ENCODE data around the gene LIPE.

The LIPE gene

DNA sequence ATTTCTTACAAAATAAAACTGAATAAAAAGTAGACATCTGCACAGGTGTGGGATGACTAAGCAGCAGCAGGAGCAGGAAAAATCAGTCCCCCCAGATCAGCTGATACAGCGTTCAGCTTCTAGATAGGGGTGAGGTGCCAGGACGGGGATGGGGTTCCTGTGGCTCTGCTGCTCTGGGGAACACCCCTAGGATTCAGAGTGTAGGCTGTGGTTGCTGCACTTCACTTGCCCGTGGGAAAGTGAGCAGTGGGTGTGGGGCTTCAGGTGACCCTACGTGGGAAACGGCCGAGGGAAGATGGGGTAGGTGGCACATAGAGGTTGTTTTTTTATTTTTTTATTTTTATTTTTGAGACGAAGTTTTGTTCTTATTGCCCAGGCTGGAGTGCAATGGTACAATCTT lies 18.8 kb upstream of the LIPE start:
- no peak for DNase-seq

DNA sequence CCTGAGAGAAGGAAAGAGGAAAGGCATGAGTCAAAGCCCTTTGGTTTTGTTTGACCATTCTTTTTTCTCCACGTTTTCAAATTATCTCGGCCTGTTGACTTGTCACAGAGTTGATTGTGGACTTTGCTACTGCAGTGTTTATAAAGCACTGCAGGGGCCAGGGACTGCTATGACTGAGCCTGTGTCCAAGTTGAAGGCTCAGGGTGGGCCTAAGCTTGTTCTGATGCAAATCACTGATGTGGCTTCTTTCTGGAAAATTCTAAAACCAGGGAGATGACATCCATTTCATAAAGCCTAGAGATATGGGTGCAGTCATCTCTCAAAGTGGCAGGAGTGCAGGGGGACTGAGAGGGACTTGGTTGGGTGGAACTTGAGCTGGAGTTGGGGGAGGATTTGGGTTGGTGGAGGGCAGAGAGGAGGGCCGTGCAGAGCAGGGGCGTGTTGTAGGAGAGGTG lies 16.8 kb upstream of the LIPE start:
- no peak for DNase-seq

DNA sequence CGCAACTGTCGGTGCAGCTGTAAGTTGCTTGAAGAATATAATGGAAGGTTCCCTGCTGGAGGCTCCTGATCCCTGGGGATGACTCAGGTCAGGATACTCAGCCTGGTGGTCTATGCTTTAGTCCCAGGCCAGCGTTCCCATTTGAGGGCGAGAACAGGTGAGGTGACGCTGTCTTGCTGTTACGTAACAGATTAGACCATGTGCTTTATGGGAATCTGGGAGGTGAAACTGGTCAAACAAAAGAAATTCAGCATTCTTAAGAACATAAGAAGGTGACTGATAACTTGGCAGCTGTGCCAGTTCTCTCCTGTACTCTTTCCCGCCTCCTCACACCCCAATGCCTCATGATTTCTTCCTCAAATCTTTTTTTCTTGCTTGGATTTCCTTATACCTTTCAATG lies 15.6 kb upstream of the LIPE start, which contains the start of gene CXCL17:
Gene CXCL17 (minus strand): TSS at position 114 of the 400 bp plus-strand sequence. CDS start 114 bp downstream, outside the sequence.
- no peak for DNase-seq

- no peak for DNase-seq
Measured at GRCh38 chr19:42441049-42441445, 13.9 kb upstream of the LIPE start.

GRCh38 chr19:42440357-42441048 lies 13.3 kb upstream of the LIPE start:
- peak; percentile 64 to 76 (median 74) for DNase-seq

- DNase-seq = no peak
Measured at GRCh38 chr19:42436006-42436405, 8.8 kb upstream of the LIPE start.

- no peak for DNase-seq
Measured at GRCh38 chr19:42435316-42435715, 8.1 kb upstream of the LIPE start.

DNA sequence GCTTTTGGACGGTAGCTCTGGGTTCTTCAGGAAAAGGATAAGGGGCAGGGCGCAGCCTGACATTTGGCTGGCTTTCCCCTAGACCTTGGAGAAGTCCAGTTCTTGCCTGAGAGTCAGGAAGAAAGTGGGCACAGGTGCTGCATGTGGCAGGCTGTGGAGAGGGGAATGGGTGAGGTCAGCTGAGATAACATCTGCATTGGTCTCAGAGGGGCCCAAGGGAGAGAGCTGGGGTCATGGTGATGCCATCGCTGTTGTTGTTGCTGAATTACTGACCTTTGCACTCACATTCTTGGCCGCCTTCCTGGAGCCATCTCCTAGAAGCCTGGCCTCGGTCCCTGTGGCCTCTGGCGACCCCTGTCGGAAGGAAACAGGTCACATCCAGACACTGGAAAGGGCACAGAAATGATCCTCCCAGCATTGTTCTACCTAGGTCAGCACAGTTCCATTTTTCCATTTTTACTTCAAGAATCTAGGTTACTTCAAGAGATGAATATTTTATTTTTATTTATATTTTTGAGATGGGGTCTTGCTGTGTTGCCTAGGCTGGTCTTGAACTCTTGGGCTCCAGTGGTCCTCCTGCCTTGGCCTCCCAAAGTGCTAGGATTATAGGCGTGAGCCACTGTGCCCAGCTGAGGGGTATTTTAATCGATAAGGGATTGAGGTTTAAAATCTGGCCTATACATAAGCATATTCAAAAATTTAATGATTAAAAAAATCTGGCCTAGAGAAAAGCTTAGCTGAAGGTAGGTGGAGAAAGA lies 6.5 kb upstream of the LIPE start:
- peak; percentile 20 to 38 (median 29) for DNase-seq

DNA sequence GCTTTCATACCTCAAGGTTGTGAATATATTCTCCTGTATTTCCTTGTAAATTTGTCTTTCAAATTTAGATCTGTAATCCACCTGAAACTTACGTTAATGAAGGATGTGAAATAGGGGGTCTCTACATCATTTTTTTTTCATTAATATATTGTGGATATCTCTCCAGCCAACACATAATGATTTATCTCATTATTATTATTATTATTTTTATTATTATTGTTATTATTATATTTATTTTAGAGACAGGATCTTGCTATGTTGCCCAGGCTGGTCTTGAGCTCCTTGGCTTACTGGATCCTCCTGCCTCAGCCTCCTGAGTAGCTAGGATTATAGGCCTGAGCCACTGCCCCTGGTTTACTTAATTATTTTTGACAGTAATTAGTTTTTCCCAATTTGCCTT lies 4.3 kb upstream of the LIPE start:
- no peak for DNase-seq

- DNase-seq = no peak
Measured at GRCh38 chr19:42428676-42429075, 1.5 kb upstream of the LIPE start.

- no peak for DNase-seq
Measured at GRCh38 chr19:42426643-42427042, 545 bp downstream of the LIPE start.

DNA sequence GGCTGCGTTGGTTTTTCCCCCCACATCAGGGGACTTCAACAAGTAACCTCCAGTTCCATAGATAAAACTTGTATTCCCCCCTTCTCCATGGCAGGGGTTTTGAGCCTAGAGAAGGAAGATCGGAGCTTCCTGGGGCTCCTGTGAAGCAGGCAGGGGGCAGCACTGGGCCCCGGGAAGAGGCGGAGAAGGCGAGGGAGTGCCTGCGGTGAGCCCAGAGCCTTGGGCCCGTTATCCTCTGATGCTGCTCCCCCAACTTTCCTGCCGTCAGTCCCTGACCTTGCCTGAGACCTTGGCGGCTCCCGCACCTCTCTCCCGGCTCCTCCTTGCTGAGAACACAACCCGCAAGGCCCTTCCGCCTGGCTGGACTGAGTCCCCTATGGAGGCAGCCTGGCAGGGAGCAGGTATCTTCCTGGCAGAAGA lies 2.5 kb downstream of the LIPE start:
- no peak for DNase-seq

DNA sequence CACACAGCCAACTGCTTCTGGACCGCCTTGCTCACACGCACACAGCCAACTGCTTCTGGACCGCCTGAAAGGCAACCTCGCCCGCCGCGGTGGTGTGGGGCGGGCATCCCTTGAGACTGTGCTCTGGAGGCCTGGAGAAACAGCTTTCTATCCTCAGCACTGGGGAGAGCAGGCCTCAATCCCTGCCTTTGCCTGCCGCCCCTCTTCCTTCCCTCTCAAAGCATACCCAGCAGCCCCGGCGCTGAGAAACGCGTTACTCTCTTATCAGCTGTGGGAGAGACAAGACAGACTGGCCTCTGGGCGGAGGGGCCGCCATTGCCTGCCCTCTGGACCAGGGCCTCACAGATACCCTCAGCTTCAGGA lies 2.9 kb downstream of the LIPE start:
- DNase-seq = no peak

DNA sequence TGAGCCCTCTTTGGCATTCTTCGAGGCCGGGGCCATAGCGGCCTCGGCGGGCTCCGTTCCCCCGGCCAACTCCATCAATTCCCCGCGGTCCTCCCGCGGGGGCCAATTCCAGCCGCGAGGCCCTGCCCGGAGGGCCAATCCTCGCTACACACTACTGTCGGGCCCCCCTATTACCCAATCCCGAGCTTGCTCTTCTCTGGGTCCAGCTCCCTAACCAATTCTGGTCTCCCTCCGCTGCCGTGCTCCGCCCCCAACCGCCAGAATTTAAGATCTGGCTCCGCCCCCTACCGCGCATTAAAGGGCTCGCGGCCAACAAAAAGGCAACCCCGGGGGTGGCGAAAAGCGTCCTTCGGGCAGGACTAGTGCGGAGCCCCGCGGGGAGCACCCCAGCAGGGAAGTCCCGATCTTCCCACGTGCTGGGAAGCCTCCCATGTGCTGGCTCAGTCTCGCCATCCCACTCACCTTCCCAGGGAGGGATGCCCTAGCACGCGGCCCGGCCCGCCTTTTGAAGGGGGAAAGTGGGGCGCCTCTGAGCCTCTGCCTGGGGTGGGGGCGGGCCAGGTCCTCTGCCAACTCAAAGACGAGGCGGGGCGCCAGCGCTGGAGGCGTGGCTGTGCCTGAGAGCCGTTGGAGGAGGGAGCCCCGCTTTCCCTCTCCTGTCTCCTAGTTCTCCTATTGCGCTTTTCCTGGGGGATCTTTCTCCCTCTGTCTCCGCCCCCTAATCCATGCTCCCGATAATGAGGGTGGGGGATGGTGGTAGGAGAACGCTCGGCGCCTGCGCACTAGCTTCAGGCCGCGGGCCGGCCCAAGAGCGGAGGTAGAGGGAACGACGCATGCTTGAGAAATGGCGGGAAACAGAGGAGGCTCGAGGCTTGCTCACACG lies 3.5 kb downstream of the LIPE start:
- DNase-seq = peak; percentile 82 to 91 (median 83)

DNA sequence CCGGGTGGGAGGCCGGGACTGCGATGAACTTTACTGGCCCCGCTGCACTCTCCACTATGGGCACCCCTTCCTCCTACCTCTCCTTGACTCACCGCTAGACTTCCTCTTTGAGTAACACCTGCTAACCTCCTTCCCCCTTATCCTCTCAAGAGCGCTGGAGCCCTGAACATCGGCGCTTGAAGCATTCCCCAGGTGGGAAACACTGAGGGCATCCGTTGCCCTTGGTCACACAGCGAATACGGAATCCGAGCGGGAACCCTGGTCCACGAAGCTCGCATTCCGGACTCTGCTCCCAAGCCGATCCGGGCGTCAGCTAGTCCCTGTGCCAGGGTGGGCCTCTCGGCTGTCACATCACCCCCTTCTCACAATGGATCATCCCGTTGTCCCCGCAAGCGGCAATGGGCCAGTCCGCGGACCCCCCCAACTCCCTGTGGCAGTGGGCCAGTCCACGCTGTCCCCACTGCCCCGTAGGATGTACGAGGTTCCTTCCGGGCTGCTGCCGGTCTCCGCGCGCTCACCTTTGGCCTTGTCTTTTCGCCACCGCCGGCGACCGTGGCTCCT lies 4.2 kb downstream of the LIPE start:
- DNase-seq = peak in 3 of 4 experiments; percentile 37 to 44 (median 40)

DNA sequence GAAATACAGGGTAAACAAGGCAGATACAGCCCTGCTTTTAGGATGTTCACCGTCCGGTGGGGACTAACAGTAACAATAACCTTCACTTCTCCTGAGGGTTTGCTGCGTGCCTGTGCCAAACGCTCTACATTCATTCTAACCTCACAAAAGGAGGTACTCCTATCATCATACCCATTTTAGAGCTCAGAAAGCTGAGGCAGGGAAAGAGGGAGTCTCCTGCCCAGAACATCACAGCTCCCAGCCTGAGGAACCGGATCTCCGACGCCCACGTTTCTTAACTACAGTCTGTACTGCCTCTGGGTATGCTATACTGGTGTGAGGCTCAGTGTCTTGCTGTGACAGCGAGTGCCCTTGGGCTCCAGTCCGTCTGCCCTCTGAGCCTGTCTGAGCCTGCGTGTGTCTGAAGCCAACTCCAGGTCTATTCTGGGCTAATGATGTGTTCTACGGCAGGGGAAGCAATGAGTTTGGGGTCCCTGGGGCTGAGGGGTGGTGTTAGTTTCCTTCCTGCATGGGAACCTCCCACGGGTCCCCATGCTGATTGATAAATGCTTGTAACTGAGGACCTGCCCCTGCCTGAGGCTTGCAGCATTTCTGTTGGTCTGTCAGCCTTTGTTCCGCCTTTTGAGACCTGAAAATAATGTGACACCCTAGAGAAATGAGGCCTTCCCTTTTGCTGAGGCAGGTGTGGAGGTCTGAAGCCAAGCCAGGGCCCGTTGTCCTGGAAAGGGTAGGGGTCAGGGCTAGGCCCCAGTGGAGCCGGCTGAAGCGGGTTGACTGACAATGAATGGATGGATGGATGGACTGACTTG lies 4.9 kb downstream of the LIPE start:
- no peak for DNase-seq

- DNase-seq = no peak
Measured at GRCh38 chr19:42421591-42422031, 5.6 kb downstream of the LIPE start.

DNA sequence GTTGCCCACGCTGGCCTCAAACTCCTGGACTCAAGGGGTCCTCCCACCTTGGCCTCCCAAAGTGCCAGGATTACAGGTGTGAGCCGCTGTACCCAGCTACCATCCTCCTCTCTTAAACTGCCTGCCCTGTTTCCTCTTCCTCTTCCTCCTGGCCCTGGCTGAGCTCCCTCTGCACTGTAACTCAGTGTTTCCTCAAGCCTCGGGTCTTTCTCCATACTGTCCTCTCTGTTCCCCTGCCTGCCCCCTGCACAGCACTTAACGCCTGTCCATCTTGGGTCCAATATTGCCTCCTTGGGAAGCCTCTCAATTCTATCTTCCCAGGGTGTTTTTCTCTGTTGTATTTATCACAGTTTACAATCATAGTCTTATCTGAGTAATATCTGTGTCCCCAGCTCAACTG lies 6.1 kb downstream of the LIPE start:
- DNase-seq = no peak

DNA sequence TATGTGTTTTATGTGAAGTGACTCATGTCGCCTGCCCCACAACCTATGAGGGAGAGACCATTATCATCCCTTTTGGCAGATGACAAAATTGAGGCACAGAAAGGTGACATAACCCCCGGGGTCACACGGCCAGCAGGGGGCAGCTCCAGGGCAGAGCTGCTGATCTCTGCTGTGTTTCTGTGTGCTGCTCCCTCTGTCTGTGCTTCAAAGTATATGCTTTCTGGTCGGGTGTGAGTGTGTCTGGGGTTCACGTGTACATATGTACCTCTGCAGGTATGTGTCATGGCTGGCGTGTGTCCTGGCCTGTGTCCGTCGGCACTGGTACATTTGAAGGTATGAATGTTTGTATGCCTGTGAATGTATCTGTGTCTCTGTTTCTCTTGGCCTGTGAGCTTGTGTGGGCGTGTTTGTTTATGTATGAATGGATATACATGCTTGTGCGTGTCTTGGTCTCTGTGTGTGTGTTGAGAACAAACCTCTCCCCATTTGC lies 7.1 kb downstream of the LIPE start:
- peak; percentile 53 to 67 (median 60) for DNase-seq

DNA sequence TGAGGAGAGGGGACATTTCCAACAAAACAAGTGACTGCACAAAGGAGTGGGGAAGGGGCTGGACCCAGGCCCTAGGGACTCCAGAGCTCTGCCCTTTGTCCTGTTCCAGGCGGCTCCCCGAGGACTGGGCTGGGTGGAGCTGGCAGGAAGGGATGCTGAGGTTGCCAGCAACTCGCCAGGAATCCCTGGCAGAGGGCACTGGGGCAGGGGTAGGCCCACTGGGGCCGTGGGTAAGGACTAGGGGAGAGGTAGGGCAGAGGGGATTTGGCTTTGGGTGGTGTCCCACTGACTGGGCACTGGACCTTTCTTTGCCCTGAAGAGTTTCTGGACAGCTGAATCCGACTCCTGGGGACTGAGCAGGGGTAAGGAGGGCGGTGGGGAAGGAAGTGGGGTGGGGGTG lies 7.9 kb downstream of the LIPE start:
- DNase-seq = no peak

DNA sequence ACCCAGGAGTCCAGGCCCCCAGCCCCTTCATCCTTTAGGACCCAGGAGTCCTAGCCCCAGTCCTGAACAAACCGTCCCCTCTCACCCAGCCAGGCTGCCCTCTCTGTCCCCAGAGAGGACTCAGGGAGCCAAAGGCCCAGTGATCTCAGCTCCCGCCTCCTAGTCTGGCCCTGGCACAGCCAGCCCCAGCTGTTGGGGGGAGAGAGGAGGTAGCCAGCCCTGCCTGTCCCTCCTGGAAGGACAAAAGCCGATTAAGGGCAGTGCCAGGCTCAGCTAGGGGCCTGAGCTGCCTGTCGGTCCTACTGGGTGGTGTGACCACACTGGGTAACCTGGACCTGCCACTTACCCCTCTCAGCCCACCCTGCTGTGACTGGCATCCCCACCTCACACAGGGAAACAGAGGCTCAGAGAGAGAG lies 14.5 kb downstream of the LIPE start:
- no peak for DNase-seq

DNA sequence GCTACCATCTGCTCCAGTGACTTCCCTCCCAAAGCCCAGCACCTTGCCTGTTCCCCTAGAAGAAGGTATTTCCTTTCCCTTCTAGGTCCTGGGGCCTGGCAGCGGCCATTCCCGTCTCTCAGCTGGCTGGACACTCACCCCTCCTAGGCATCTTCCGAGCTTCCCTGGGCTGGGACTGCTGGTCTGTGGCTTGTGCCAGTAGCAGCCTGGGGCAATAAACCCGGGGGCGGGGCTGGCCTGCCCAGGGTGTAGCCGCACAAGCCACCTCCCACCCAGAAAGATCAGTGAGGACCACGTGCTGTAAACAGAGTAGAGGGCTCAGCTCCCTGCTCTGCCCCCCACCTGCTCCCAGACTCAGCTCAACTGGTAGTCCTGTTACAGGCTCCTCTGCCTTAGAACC lies 15.0 kb downstream of the LIPE start:
- DNase-seq = no peak

All from activated CD4-positive, CD25-positive, alpha-beta regulatory T cell (primary cell).